Parathyroid adenoma (tissue), 2 donors: ENCODE results near the gene TMEM184B.
A peak's percentile ranks its signal among the peaks of the same experiment; 100 is the strongest.

Experiments
- H2AFZ ChIP-seq: fragments of 300-600 bp; sonication (generic); one replicate; pipeline ENCODE4 v1.7.0; 2017; ENCODE audit warnings: antibody characterized with exemption, mild to moderate bottlenecking
- H3K27ac ChIP-seq: fragments of 300-600 bp; sonication (generic); one replicate; pipeline ENCODE4 v1.7.0; 2017
- H3K27me3 ChIP-seq: fragments of 300-600 bp; sonication (generic); one replicate; pipeline ENCODE4 v1.7.0; 2017; ENCODE audit warnings: low read length; ENCODE audit not compliant: control insufficient read depth, insufficient read depth
- H3K36me3 ChIP-seq: fragments of 300-600 bp; sonication (generic); one replicate; pipeline ENCODE4 v1.7.0; 2017; ENCODE audit warnings: low read length; ENCODE audit not compliant: control insufficient read depth, insufficient read depth
- H3K4me1 ChIP-seq: fragments of 300-600 bp; sonication (generic); one replicate; pipeline ENCODE4 v1.7.0; 2017; ENCODE audit warnings: control low read depth
- H3K4me2 ChIP-seq: fragments of 300-600 bp; sonication (generic); one replicate; pipeline ENCODE4 v1.7.0; 2017; ENCODE audit warnings: low read length
- H3K4me3 ChIP-seq: fragments of 300-600 bp; sonication (generic); one replicate; pipeline ENCODE4 v1.7.0; 2017; ENCODE audit warnings: low read depth, low read length
- H3K79me2 ChIP-seq: fragments of 300-600 bp; sonication (generic); one replicate; pipeline ENCODE4 v1.7.0; 2017; ENCODE audit warnings: control low read depth
- H3K9ac ChIP-seq: fragments of 300-600 bp; sonication (generic); one replicate; pipeline ENCODE4 v1.7.0; 2017; ENCODE audit warnings: mild to moderate bottlenecking
- H3K9me3 ChIP-seq: fragments of 300-600 bp; sonication (generic); one replicate; pipeline ENCODE4 v1.7.0; 2017; ENCODE audit warnings: low read length; ENCODE audit not compliant: control insufficient read depth
- TF ChIP-seq, protein P1 (sequence below): fragments of 300-600 bp; sonication (generic); IDR thresholded peaks from one replicate; pipeline ENCODE4 v1.7.0; 2017; ENCODE audit warnings: antibody characterized with exemption, mild to moderate bottlenecking
- donor health status: primary hyperparathyroidism.

TMEM184B gene

DNA sequence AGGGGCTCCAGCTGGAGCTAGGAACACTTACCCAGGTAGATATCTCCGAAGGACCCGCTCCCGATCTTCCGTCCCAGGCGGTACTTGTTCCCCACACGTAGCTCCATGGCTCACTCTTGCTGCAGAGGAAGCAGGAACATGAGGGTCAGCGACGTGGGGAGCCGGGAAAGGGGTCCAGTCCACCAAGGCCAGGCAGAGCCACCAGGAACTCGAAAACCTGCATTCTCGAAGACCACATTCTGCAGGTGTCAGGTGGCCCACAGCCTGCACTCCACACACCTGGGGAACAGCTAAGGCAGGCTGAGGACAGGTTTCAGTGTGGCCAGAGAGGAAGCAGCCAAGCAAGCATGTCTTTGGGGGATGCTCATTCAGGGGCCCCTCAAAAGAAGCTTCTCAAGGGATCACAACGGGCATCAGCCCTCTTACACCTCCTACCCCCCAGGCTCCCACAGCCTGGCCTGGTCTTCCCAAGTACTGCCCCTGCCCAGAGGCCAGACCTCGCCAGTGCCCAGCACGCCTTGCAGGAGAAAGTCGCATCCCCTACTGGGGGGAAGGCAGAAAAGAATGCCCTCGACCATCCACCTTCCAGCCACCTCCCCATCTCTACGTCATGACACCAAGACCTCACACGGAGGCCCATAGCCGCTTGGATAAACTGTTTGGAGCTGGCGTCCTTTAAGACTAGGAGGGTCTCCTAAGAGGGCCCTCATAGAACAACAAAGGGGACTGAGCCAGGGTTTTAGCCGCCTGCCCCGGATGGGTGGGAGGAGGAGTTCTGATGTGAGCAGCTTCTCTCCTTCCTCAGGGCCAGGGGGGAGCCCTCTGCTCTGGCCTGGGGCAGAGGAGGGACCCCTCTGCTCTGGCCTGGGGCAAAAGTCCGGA lies 41.5 kb upstream of the TMEM184B start:
- H2AFZ ChIP-seq, result no peak overlapping the region
- no peak overlapping the region for H3K4me3 ChIP-seq
- H3K79me2 ChIP-seq, result peaks cover 10% of the 10 kb centered on the region
- no peaks in the 10 kb centered on the region for H3K36me3 ChIP-seq
- no peak overlapping the region for H3K9ac ChIP-seq
- H3K27me3 ChIP-seq, result no peaks in the 10 kb centered on the region
- H3K9me3 ChIP-seq, result no peaks in the 10 kb centered on the region
- peak overlapping the region; percentile 82 for H3K4me2 ChIP-seq
- TF ChIP-seq, protein P1, sequence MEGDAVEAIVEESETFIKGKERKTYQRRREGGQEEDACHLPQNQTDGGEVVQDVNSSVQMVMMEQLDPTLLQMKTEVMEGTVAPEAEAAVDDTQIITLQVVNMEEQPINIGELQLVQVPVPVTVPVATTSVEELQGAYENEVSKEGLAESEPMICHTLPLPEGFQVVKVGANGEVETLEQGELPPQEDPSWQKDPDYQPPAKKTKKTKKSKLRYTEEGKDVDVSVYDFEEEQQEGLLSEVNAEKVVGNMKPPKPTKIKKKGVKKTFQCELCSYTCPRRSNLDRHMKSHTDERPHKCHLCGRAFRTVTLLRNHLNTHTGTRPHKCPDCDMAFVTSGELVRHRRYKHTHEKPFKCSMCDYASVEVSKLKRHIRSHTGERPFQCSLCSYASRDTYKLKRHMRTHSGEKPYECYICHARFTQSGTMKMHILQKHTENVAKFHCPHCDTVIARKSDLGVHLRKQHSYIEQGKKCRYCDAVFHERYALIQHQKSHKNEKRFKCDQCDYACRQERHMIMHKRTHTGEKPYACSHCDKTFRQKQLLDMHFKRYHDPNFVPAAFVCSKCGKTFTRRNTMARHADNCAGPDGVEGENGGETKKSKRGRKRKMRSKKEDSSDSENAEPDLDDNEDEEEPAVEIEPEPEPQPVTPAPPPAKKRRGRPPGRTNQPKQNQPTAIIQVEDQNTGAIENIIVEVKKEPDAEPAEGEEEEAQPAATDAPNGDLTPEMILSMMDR, result no peak
- peak overlapping the region; percentile 84 for H3K27ac ChIP-seq
- H3K4me1 ChIP-seq, result no peaks in the 10 kb centered on the region

DNA sequence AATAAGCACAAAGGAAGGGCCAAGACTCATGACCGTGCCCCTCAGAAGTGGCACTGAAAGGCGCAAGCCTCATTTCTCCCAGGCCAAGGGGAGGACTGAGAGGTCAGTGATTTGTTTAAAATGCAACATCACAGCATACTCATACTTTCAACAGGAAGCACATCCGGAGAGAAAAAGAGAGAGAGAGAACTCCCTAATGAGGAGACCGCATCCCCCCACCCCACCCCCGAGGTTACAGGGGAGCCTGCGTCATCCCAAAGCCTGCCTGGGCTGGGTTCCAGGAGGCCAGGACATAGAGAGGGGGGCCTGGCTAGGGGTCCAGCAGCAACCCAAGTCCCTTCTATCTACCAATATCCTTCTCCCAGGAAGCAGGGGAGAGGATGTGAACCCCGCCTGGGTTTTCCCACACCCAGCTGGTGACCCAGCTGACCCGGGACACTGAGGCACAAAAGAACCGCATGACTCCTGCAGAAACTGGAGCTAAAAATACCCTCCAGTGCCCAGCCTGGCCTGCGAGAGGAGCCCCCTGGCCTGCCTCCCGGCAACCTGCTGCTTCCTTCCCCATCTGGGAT lies 40.7 kb upstream of the TMEM184B start:
- H3K4me3 ChIP-seq, result no peak overlapping the region
- H3K36me3 ChIP-seq, result no peaks in the 10 kb centered on the region
- H3K27me3 ChIP-seq, result no peaks in the 10 kb centered on the region
- H3K9me3 ChIP-seq, result no peaks in the 10 kb centered on the region
- no peak overlapping the region for H3K4me2 ChIP-seq
- peaks cover 2% of the 10 kb centered on the region for H3K4me1 ChIP-seq
- no peak overlapping the region for H3K9ac ChIP-seq
- peaks cover 10% of the 10 kb centered on the region for H3K79me2 ChIP-seq
- no peak overlapping the region for H2AFZ ChIP-seq
- H3K27ac ChIP-seq, result peak overlapping the region; percentile 84
- TF ChIP-seq, protein P1, result no peak

DNA sequence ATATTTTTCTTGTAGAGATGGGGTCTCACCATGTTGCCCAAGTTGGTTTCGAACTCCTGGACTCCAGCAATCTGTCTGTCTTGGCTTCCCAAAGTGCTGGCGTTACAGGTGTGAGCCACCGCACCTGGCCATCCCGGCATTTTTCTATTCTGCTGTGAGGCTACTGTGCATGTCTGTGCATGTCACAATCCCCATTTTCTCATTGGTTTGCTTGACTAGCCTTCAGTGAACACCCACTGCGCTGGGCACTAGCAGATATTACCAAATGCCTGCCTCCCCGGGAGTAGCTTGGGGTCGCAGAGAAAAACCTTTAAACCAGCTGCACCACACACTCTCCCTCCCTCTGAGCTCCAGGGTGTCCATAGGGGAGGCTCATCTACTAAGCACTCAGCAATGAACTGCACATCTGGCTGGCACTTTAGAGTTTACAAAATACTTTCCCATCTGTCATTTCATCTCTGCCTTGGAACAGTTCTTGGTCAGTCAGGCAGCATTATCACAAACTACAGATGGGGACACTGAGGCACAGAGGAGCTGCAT lies 39.5 kb upstream of the TMEM184B start:
- Histone ChIP-seq H3K36me3 (no peaks in the 10 kb centered on the region), H3K4me2 (no peak overlapping the region), H3K27me3 (no peaks in the 10 kb centered on the region), H3K4me1 (peaks cover 2% of the 10 kb centered on the region), H3K9ac (no peak overlapping the region), H3K79me2 (peaks cover 10% of the 10 kb centered on the region), H3K4me3 (no peak overlapping the region), H2AFZ (no peak overlapping the region), H3K27ac (no peak overlapping the region), H3K9me3 (no peaks in the 10 kb centered on the region)
- TF ChIP-seq, protein P1, result no peak

DNA sequence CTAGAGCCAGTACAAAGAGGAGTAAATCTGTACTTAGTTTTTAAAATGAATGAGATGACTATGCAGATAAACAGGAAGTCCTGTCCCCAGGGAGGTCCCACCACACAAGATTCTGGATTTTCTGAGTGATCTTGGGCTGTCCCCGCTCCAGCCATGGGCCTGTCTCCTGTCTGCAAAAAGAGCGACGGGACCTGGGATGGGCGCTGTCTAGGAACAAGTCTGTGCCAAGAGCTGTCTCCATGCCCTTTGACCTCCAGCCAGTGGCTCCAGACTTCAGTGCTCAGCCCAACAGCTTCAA lies 38.5 kb upstream of the TMEM184B start:
- Histone ChIP-seq H3K36me3 (no peaks in the 10 kb centered on the region), H3K27me3 (no peaks in the 10 kb centered on the region), H3K27ac (no peak overlapping the region), H3K4me1 (peaks cover 2% of the 10 kb centered on the region), H2AFZ (no peak overlapping the region), H3K9ac (no peak overlapping the region), H3K79me2 (peaks cover 10% of the 10 kb centered on the region), H3K4me3 (no peak overlapping the region), H3K9me3 (no peaks in the 10 kb centered on the region), H3K4me2 (no peak overlapping the region)
- TF ChIP-seq, protein P1, result no peak
